Endothelial cell of umbilical vein (primary cell): ENCODE data around the gene PGAP3.

Experiments
- EZH2 ChIP-seq: IDR thresholded peaks from 2 replicates; pipeline ENCODE4 v1.6.1; 2012; ENCODE audit warnings: borderline replicate concordance, low read depth, mild to moderate bottlenecking, moderate library complexity, low read length, inconsistent platforms; ENCODE audit not compliant: severe bottlenecking
- MYC ChIP-seq: IDR thresholded peaks from one replicate; pipeline ENCODE4 v1.6.1; 2011; ENCODE audit warnings: mild to moderate bottlenecking, low read depth, low read length
- POLR2A ChIP-seq: IDR thresholded peaks from 2 replicates; pipeline ENCODE4 v1.6.1; 2012; ENCODE audit warnings: low read depth, mild to moderate bottlenecking, control low read depth, low read length
- TF ChIP-seq, protein P1 (sequence below), 2 donors: IDR thresholded peaks; 1 replicate in 1 of 2; 2 replicates in 1 of 2; pipeline ENCODE4 v1.5.1; 2011; ENCODE audit warnings: low read length in 2 of 2, mild to moderate bottlenecking in 2 of 2, moderate library complexity in 2 of 2, control low read depth in 1 of 2, inconsistent platforms in 1 of 2, low read depth in 1 of 2; ENCODE audit not compliant: insufficient read depth in 1 of 2; ENCODE audit errors: extremely low read depth in 1 of 2
- TF ChIP-seq, protein P2 (sequence below): IDR thresholded peaks from 2 replicates; pipeline ENCODE4 v1.6.1; 2011; ENCODE audit not compliant: insufficient read depth, insufficient read length

DNA sequence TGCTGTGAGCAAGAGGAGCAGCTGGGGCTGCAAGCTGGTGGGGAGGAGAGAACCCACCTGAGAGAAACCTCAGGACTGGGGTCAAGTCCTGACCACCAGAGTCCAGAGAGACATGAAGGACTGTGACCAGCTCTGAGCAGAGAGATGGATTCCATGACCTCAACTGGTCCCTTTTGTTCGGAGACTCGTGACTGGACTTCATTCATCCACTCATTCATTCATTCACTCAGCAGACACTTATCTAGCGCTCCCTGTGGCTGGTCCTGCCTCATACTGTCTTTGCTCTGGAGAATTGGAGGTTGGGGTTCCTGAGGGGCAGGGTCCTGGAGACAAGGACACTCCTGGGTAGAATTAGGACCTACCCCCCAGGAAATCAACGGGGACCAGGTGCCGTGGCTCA, 16.1 kb upstream of the PGAP3 start:
- TF ChIP-seq, protein P1, sequence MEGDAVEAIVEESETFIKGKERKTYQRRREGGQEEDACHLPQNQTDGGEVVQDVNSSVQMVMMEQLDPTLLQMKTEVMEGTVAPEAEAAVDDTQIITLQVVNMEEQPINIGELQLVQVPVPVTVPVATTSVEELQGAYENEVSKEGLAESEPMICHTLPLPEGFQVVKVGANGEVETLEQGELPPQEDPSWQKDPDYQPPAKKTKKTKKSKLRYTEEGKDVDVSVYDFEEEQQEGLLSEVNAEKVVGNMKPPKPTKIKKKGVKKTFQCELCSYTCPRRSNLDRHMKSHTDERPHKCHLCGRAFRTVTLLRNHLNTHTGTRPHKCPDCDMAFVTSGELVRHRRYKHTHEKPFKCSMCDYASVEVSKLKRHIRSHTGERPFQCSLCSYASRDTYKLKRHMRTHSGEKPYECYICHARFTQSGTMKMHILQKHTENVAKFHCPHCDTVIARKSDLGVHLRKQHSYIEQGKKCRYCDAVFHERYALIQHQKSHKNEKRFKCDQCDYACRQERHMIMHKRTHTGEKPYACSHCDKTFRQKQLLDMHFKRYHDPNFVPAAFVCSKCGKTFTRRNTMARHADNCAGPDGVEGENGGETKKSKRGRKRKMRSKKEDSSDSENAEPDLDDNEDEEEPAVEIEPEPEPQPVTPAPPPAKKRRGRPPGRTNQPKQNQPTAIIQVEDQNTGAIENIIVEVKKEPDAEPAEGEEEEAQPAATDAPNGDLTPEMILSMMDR (IDR thresholded peaks at IDR 0.05; ENCODE audit: extremely low read depth in 1 of 2, insufficient read depth in 1 of 2, low read depth in 1 of 2, low read length in 2 of 2) = no peak
- TF ChIP-seq, protein P2, sequence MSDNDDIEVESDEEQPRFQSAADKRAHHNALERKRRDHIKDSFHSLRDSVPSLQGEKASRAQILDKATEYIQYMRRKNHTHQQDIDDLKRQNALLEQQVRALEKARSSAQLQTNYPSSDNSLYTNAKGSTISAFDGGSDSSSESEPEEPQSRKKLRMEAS = no peak
- TF ChIP-seq EZH2 (no peak), POLR2A (no peak), MYC (no peak)
